Naive thymus-derived CD4-positive, alpha-beta T cell (primary cell): ENCODE data around the gene NPR3. TPM values are rescaled to one million over a fixed set of nuclear protein-coding genes. Genes with fewer than 3 reads are reported as not detected.

Experiments
- ATAC-seq: fragments of 150-1000 bp; cut with Tn5 transposase; 2 replicates; pipeline ENCODE4 v1.10.0; 2021; ENCODE audit warnings: mild to moderate bottlenecking, moderate library complexity
- CTCF ChIA-PET: fragments of 350-600 bp; sonication (Branson Sonifier 250); formaldehyde crosslinking; loops from one replicate; lab custom pipeline; 2021; ENCODE audit warnings: antibody characterized with exemption; lab: Charles Lee
- POLR2A ChIA-PET: fragments of 350-600 bp; sonication (Branson Sonifier 250); formaldehyde crosslinking; loops from one replicate; lab custom pipeline; 2021; ENCODE audit warnings: antibody characterized with exemption, inconsistent platforms; lab: Charles Lee
- DNase-seq, 9 donors: peaks; one replicate each; pipeline versions ENCODE4 v3.0.0 to v3.0.0-alpha.2; 2020 to 2022; ENCODE audit warnings: mixed read lengths in 1 of 9
- H3K27ac ChIP-seq: one replicate; pipeline ENCODE4 v1.7.0; 2013; ENCODE audit warnings: mild to moderate bottlenecking, low read depth, low read length, moderate library complexity
- H3K27me3 ChIP-seq, 2 donors: one replicate each; pipeline ENCODE4 v1.7.0; 2013; ENCODE audit warnings: low read length in 2 of 2, mild to moderate bottlenecking in 2 of 2, moderate library complexity in 2 of 2; ENCODE audit not compliant: control insufficient read depth in 2 of 2, insufficient read depth in 2 of 2
- H3K36me3 ChIP-seq, 3 experiments: 1 replicate in 2 of 3; 2 replicates in 1 of 3; pipeline ENCODE4 v1.7.0; 2013; ENCODE audit warnings: low read length in 3 of 3, mild to moderate bottlenecking in 3 of 3, moderate library complexity in 1 of 3; ENCODE audit not compliant: insufficient read depth in 3 of 3, control insufficient read depth in 2 of 3
- H3K4me1 ChIP-seq, 2 donors: one replicate each; pipeline ENCODE4 v1.7.0; 2013; ENCODE audit warnings: low read length in 2 of 2, mild to moderate bottlenecking in 2 of 2, moderate library complexity in 1 of 2; ENCODE audit not compliant: control insufficient read depth in 2 of 2, insufficient read depth in 2 of 2
- H3K4me3 ChIP-seq: 2 replicates; pipeline ENCODE4 v1.7.0; 2013; ENCODE audit warnings: mild to moderate bottlenecking, low read length
- H3K9me3 ChIP-seq, 3 experiments: 1 replicate in 2 of 3; 2 replicates in 1 of 3; pipeline ENCODE4 v1.7.0; 2013; ENCODE audit warnings: low read length in 3 of 3; ENCODE audit not compliant: control insufficient read depth in 2 of 3
- H3K27ac Mint-ChIP-seq, 9 donors: one replicate each; pipeline ENCODE4 v1.8.0; 2020 to 2022; ENCODE audit warnings: mixed read lengths in 9 of 9, mild to moderate bottlenecking in 8 of 9, moderate library complexity in 5 of 9, inconsistent platforms in 2 of 9
- H3K27me3 Mint-ChIP-seq, 5 donors: one replicate each; pipeline ENCODE4 v1.8.0; 2021 to 2022; ENCODE audit warnings: mixed read lengths in 5 of 5, mild to moderate bottlenecking in 1 of 5
- H3K36me3 Mint-ChIP-seq, 5 donors: one replicate each; pipeline ENCODE4 v1.8.0; 2020 to 2022; ENCODE audit warnings: mixed read lengths in 5 of 5, mild to moderate bottlenecking in 3 of 5, inconsistent platforms in 1 of 5
- H3K4me1 Mint-ChIP-seq, 7 donors: one replicate each; pipeline ENCODE4 v1.8.0; 2020 to 2022; ENCODE audit warnings: mixed read lengths in 7 of 7, mild to moderate bottlenecking in 3 of 7, inconsistent platforms in 1 of 7
- H3K4me3 Mint-ChIP-seq, 10 donors: one replicate each; pipeline ENCODE4 v1.8.0; 2020 to 2022; ENCODE audit warnings: mild to moderate bottlenecking in 10 of 10, mixed read lengths in 10 of 10, moderate library complexity in 6 of 10, inconsistent platforms in 2 of 10
- H3K9me3 Mint-ChIP-seq, 11 donors: one replicate each; pipeline ENCODE4 v1.8.0; 2020 to 2022; ENCODE audit warnings: mixed read lengths in 11 of 11, mild to moderate bottlenecking in 4 of 11, inconsistent platforms in 1 of 11, moderate library complexity in 1 of 11
- intact Hi-C, 2 donors: fragments of 100-400 bp; cut with micrococcal nuclease; formaldehyde crosslinking; loops; one replicate each; pipeline ENCODE4 v1.15.1; 2023
- polyA plus RNA-seq, 2 donors: library from polyadenylated mRNA; unstranded; fragments of 300-500 nt; fragmentation: Illumina TruSeq; gene quantifications; one replicate each; pipeline ENCODE4 v1.2.3, GENCODE V29; 2021
- total RNA-seq, 6 experiments: library from RNA in 5 of 6; stranded (reverse) in 5 of 6; gene quantifications; 1 replicate in 5 of 6; 2 replicates in 1 of 6; pipeline ENCODE4 v1.2.3 and lab custom pipeline; 2021 to 2026

NPR3 gene
- total and polyA plus RNA-seq, 7 experiments from 2014 or later = 0.56 to 1.4 TPM; not detected in 5

DNA sequence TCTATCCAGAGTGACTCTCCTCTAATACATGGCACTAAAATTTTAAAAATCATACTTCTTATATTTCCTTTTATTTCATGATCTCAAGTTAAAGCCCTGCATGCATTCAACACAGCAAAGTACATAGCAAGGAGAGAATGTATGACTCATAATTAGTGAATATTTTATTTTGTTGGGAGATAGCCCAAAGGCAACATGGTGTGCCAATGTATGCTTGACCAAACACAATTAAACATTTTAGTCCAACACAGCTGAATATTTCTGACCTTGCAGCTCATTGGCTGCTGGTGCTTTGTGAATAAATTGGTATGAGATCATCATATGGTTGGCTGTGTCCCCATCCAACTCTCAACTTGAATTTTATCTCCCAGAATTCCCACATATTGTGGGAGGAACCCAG is 103.5 kb downstream of the NPR3 start:
- Histone ChIP-seq H3K4me3 (no peak overlapping the region), H3K36me3 (no peaks in the 10 kb centered on the region), H3K27ac (no peak overlapping the region), H3K9me3 (no peaks in the 10 kb centered on the region), H3K27me3 (no peaks in the 10 kb centered on the region), H3K4me1 (no peaks in the 10 kb centered on the region)
- Mint-ChIP-seq H3K27ac (no peak overlapping the region), H3K4me3 (no peak overlapping the region), H3K36me3 (peaks cover 0 to 4% (median 0%) of the 10 kb centered on the region in 5 donors), H3K27me3 (peaks cover 0 to 15% (median 0%) of the 10 kb centered on the region in 5 donors), H3K4me1 (peaks cover 0 to 3% (median 0%) of the 10 kb centered on the region in 7 donors), H3K9me3 (peaks cover 0 to 11% (median 4%) of the 10 kb centered on the region in 11 donors)
- ChIA-PET CTCF (no interaction called here), POLR2A (no interaction called here)
- ATAC-seq = no peak
- intact Hi-C loops = no loop called here
- DNase-seq = no peak

DNA sequence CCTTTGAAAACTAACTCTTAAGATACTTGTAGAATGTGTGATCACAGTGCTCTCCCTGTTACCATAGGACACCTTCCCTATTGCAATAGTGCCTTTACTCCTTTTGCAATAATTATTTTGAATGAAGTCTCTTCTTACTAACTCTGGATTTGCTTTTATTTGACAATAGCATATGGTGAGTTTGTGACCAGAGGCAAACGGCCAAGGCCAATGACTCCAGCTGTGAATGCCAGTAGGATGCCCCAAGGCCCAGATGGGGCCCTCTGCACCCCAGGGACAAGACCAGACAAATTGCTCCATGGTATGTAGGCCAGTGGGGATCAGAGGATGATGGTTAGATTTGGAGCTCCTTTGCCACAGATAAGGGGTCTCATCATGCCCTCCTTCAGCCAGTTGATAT is 116.9 kb downstream of the NPR3 start:
- Mint-ChIP-seq H3K27me3 (no peaks in the 10 kb centered on the region), H3K4me1 (peaks cover 0 to 3% (median 0%) of the 10 kb centered on the region in 7 donors), H3K4me3 (no peak overlapping the region), H3K36me3 (no peaks in the 10 kb centered on the region), H3K27ac (no peak overlapping the region), H3K9me3 (peaks cover 0 to 4% (median 0%) of the 10 kb centered on the region in 11 donors)
- ChIA-PET POLR2A (interaction anchor here (0.6 kb wide), 1 partner anchor 147 kb away, joined by 3 read pairs; no protein-coding TSS in a partner anchor), CTCF (no interaction called here)
- Histone ChIP-seq H3K4me1 (no peaks in the 10 kb centered on the region), H3K9me3 (no peaks in the 10 kb centered on the region), H3K27me3 (no peaks in the 10 kb centered on the region), H3K4me3 (no peak overlapping the region), H3K36me3 (no peaks in the 10 kb centered on the region), H3K27ac (no peak overlapping the region)
- ATAC-seq = no peak
- intact Hi-C loops = no loop called here
- DNase-seq = no peak

DNA sequence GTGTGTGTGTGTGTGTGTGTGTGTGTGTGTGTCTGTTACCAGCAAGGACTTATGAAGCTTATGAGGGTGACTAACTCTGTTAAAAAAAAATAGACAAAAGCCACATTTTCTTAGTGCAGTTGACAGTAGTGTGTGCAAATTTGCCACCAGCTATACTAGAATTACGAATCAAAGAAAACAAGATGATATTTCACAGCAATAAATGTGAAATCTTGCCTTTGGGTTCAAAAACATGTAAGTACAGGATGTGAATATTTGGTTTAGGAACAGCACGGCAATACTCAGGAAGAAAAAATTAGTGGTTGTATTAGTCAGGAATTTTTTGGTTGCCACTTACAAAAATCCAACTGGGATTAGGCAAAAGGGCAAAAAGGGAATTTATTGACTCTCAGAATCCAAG is 117.4 kb downstream of the NPR3 start:
- CTCF ChIA-PET = no interaction called here
- no peak for DNase-seq
- H3K27me3 ChIP-seq = no peaks in the 10 kb centered on the region
- Mint-ChIP-seq H3K9me3 (peaks cover 0 to 4% (median 0%) of the 10 kb centered on the region in 11 donors), H3K27me3 (no peaks in the 10 kb centered on the region), H3K4me1 (peaks cover 0 to 5% (median under 1%) of the 10 kb centered on the region in 7 donors), H3K27ac (no peak overlapping the region), H3K36me3 (no peaks in the 10 kb centered on the region), H3K4me3 (no peak overlapping the region)
- H3K27ac ChIP-seq = no peak overlapping the region
- POLR2A ChIA-PET = interaction anchor here (0.6 kb wide), 1 partner anchor 148 kb away, joined by 3 read pairs; no protein-coding TSS in a partner anchor
- no peaks in the 10 kb centered on the region for H3K4me1 ChIP-seq
- H3K4me3 ChIP-seq = no peak overlapping the region
- H3K9me3 ChIP-seq = no peaks in the 10 kb centered on the region
- no peaks in the 10 kb centered on the region for H3K36me3 ChIP-seq
- no peak for ATAC-seq
- intact Hi-C loops = no loop called here

DNA sequence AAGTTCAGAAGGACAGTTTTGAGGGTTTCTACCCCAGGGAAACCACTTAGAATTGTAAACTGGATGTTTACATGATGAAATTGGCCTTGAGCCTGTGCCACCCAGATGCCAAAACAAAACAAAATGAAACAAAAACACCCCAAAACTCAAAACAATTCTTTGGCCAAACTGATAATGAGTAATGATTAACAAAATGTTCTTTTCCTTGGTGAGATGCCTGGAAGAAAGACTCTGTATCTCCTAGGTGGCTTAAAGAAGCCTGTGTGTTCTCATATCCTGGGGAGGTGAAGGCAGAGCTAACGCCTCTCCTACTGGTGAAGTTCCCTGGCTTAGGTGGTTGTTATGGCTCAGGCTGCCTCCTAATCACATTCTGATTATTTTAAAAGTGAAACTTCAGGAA is 120.5 kb downstream of the NPR3 start:
- Histone ChIP-seq H3K27ac (no peak overlapping the region), H3K36me3 (no peaks in the 10 kb centered on the region), H3K9me3 (no peaks in the 10 kb centered on the region), H3K27me3 (no peaks in the 10 kb centered on the region), H3K4me1 (no peaks in the 10 kb centered on the region), H3K4me3 (no peak overlapping the region)
- Mint-ChIP-seq H3K4me3 (no peak overlapping the region), H3K27me3 (no peaks in the 10 kb centered on the region), H3K36me3 (no peaks in the 10 kb centered on the region), H3K9me3 (peaks cover 0 to 4% (median 0%) of the 10 kb centered on the region in 11 donors), H3K4me1 (peaks cover 0 to 17% (median 3%) of the 10 kb centered on the region in 7 donors), H3K27ac (no peak overlapping the region)
- DNase-seq = no peak
- ChIA-PET CTCF (no interaction called here), POLR2A (no interaction called here)
- no peak for ATAC-seq
- intact Hi-C loops = no loop called here

DNA sequence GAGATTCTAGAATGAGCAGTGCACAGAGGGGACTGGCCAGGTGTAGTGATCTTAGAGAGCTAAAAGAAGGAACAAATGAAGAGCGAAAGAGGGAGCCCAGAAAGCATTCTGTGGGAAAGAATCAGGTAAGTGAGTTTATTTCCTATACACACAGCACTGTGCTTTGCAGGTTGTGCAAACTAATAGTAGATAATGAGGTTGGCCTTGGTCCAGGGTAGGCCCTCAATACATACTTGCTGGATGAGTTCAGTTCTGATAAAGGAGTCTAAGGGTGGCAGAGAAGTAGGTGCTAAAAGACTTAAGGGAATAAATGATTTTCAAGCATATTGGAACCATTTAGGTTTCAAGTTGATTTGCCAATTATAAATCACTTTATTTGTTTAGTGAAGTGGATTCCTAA is 122.0 kb downstream of the NPR3 start:
- peaks cover 0 to 4% (median 0%) of the 10 kb centered on the region in 11 donors for H3K9me3 Mint-ChIP-seq
- H3K4me3 Mint-ChIP-seq = no peak overlapping the region
- ChIA-PET CTCF (no interaction called here), POLR2A (no interaction called here)
- intact Hi-C loops = no loop called here
- no peaks in the 10 kb centered on the region for H3K36me3 ChIP-seq
- H3K9me3 ChIP-seq = no peaks in the 10 kb centered on the region
- H3K27me3 Mint-ChIP-seq = no peaks in the 10 kb centered on the region
- peaks cover 0 to 19% (median 3%) of the 10 kb centered on the region in 7 donors for H3K4me1 Mint-ChIP-seq
- H3K36me3 Mint-ChIP-seq = no peaks in the 10 kb centered on the region
- no peaks in the 10 kb centered on the region for H3K27me3 ChIP-seq
- no peaks in the 10 kb centered on the region for H3K4me1 ChIP-seq
- no peak for DNase-seq
- H3K27ac ChIP-seq = no peak overlapping the region
- H3K4me3 ChIP-seq = no peak overlapping the region
- peak overlapping the region in 1 of 9 donors; percentile 52 for H3K27ac Mint-ChIP-seq
- no peak for ATAC-seq

DNA sequence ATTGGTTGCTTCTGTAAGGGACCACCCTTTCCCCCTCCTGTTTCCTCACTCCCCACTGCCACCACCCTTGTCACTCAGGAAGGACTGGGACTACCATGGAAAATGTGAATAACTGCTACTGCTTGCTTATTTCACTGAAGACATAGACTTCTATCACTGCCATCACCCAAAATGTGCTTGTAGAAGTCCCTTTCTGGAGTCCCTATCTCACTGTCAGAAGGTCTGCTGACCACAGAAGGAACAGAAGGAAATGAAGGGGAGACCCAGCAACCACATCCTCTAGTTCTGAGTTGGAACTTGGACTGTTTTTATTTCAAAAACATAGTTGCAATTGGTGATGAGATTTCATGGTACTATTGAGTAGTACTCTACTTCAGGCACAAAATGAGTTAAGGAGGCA is 122.5 kb downstream of the NPR3 start:
- H3K9me3 ChIP-seq = no peaks in the 10 kb centered on the region
- Mint-ChIP-seq H3K36me3 (no peaks in the 10 kb centered on the region), H3K27me3 (no peaks in the 10 kb centered on the region), H3K4me3 (peak overlapping the region in 1 of 10 donors; percentile 23), H3K27ac (no peak overlapping the region), H3K9me3 (peaks cover 0 to 4% (median 0%) of the 10 kb centered on the region in 11 donors), H3K4me1 (peaks cover 0 to 19% (median 3%) of the 10 kb centered on the region in 7 donors)
- intact Hi-C loops = no loop called here
- no peaks in the 10 kb centered on the region for H3K36me3 ChIP-seq
- CTCF ChIA-PET = no interaction called here
- POLR2A ChIA-PET = no interaction called here
- H3K27me3 ChIP-seq = no peaks in the 10 kb centered on the region
- ATAC-seq (no peak), DNase-seq (peak in 1 of 9 donors; percentile 5)
- no peak overlapping the region for H3K27ac ChIP-seq
- H3K4me3 ChIP-seq = no peak overlapping the region
- H3K4me1 ChIP-seq = no peaks in the 10 kb centered on the region

DNA sequence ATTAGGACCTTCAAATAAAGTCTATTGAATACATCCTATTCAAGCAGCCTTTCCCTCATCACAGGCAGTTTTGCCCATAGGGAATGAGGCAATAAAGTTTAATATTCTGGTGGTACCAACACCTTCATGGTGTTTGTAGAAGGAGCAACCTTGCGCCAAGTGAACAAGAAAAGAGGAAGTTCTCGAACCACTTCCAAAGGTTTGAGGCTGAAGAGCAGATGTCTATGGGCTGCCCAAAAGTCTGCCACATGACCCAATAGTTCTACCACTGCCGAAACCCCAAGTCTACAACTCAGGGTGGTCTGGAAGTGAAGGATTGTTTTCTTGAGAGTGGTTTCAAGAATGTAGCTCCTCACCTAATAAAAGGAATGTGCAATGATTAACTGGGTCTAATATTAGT is 123.1 kb downstream of the NPR3 start:
- intact Hi-C loops = no loop called here
- Mint-ChIP-seq H3K4me1 (peaks cover 0 to 19% (median 3%) of the 10 kb centered on the region in 7 donors), H3K4me3 (peak overlapping the region in 3 of 10 donors; percentile 4 to 38 (median 22)), H3K36me3 (no peaks in the 10 kb centered on the region), H3K27ac (peak overlapping the region in 1 of 9 donors; percentile 11), H3K9me3 (peaks cover 0 to 4% (median 0%) of the 10 kb centered on the region in 11 donors), H3K27me3 (no peaks in the 10 kb centered on the region)
- ChIA-PET POLR2A (no interaction called here), CTCF (no interaction called here)
- ATAC-seq (no peak), DNase-seq (no peak)
- Histone ChIP-seq H3K4me1 (no peaks in the 10 kb centered on the region), H3K4me3 (no peak overlapping the region), H3K36me3 (no peaks in the 10 kb centered on the region), H3K9me3 (no peaks in the 10 kb centered on the region), H3K27me3 (no peaks in the 10 kb centered on the region), H3K27ac (no peak overlapping the region)
